ENCODE data around the gene ERCC6. TPM values are rescaled to one million over a fixed set of nuclear protein-coding genes. Genes with fewer than 3 reads are reported as not detected.

Gene ERCC6
- total RNA-seq, 1 donor from 2014 or later: 184 TPM

DNA sequence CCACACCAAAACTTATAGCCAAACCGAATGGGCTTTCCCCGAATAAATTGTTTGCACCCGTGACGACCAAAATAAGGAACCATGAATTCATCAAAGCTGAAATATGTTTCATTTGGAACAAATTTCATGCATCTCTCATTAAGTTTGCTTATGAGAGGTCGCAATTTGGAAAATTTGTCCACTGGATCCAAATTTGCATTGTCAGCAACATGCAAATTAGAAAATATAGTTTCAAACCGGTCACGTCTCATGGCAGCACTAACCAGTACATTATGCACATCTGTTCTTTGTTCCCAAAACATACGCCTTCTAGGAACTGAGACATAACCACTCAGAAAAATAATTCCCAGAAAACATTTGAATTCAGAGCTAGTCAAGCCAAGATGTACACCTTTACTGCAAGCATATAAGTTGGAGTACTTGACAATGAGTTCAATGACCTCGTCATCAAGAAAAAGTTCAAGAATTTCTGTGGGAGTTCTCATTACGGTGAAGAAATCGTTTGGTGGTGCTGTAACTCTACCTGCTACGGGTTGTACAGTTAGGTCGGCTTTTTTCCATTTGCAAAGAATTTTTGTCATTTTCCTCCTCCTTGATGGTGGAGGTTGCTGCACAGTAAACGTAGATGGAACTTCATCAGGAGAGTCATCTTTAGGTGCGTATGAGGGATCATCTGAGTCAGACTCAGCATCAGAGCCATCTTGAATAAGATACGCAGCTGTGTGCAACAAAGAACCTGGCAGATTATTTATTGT, 22.5 kb downstream of the ERCC6 start:
- H3K27me3 Mint-ChIP-seq (ENCODE audit: unreplicated experiment): no peaks in the 10 kb centered on the region
- peaks cover 45% of the 10 kb centered on the region for H3K4me1 Mint-ChIP-seq (ENCODE audit: unreplicated experiment)
- TF ChIP-seq CTCF (IDR thresholded peaks at IDR 0.05): no peak

GRCh38 chr10:49512121-49512809, 26.7 kb downstream of the ERCC6 start:
- H3K4me3 Mint-ChIP-seq (ENCODE audit: unreplicated experiment): no peak overlapping the region
- no peaks in the 10 kb centered on the region for H3K9me3 Mint-ChIP-seq (ENCODE audit: unreplicated experiment)
- H3K4me1 Mint-ChIP-seq (ENCODE audit: unreplicated experiment): peaks cover 32% of the 10 kb centered on the region
- no peak for DNase-seq (ENCODE audit: extremely low spot score, unreplicated experiment)
- no peak overlapping the region for H3K27ac Mint-ChIP-seq (ENCODE audit: unreplicated experiment)
- TF ChIP-seq CTCF (IDR thresholded peaks at IDR 0.05): peak; percentile 66
- no peaks in the 10 kb centered on the region for H3K27me3 Mint-ChIP-seq (ENCODE audit: unreplicated experiment)
- peaks cover 39% of the 10 kb centered on the region for H3K36me3 Mint-ChIP-seq (ENCODE audit: unreplicated experiment)

More for the DNA sequence above, 22.5 kb downstream of the ERCC6 start:
- H3K36me3 Mint-ChIP-seq (ENCODE audit: unreplicated experiment): peaks cover 45% of the 10 kb centered on the region
- H3K9me3 Mint-ChIP-seq (ENCODE audit: unreplicated experiment): no peaks in the 10 kb centered on the region
- H3K27ac Mint-ChIP-seq (ENCODE audit: unreplicated experiment): no peak overlapping the region
- no peak for DNase-seq (ENCODE audit: extremely low spot score, unreplicated experiment)
- no peak overlapping the region for H3K4me3 Mint-ChIP-seq (ENCODE audit: unreplicated experiment)

DNA sequence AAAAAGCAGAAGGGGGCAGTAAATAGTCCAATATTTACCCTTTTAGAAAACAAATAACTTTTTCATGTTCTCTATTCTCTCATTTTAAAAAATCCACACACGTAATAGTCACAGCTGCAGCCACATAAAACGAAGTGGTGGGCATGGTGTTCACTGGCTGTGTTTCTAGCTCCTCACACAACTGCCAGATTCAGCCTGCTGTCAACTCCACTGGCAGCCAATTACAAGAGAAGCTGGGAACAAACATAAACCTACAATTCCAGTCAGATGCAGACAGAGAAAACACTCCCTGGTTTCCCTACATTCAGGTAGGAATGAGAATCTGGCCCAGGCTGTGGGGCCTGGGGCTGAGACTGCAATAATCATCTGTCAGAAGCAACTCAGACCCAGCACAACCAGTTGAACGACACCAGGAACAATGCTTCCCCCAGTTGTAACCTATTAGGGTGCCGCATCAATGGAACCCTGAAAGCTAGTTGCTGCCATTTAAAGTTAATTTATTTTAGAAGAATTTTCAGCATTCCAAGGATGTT, 29.1 kb downstream of the ERCC6 start:
- H3K9me3 Mint-ChIP-seq (ENCODE audit: unreplicated experiment): no peaks in the 10 kb centered on the region
- H3K4me3 Mint-ChIP-seq (ENCODE audit: unreplicated experiment): no peak overlapping the region
- no peak for DNase-seq (ENCODE audit: extremely low spot score, unreplicated experiment)
- H3K36me3 Mint-ChIP-seq (ENCODE audit: unreplicated experiment): peaks cover 40% of the 10 kb centered on the region
- H3K4me1 Mint-ChIP-seq (ENCODE audit: unreplicated experiment): peaks cover 48% of the 10 kb centered on the region
- peak overlapping the region; percentile 11 for H3K27ac Mint-ChIP-seq (ENCODE audit: unreplicated experiment)
- H3K27me3 Mint-ChIP-seq (ENCODE audit: unreplicated experiment): no peaks in the 10 kb centered on the region
- no peak for TF ChIP-seq CTCF (IDR thresholded peaks at IDR 0.05)

GRCh38 chr10:49508654-49509053, 30.3 kb downstream of the ERCC6 start:
- no peaks in the 10 kb centered on the region for H3K9me3 Mint-ChIP-seq (ENCODE audit: unreplicated experiment)
- H3K36me3 Mint-ChIP-seq (ENCODE audit: unreplicated experiment): peaks cover 33% of the 10 kb centered on the region
- no peak for DNase-seq (ENCODE audit: extremely low spot score, unreplicated experiment)
- H3K4me1 Mint-ChIP-seq (ENCODE audit: unreplicated experiment): peaks cover 40% of the 10 kb centered on the region
- H3K4me3 Mint-ChIP-seq (ENCODE audit: unreplicated experiment): no peak overlapping the region
- no peak for TF ChIP-seq CTCF (IDR thresholded peaks at IDR 0.05)
- H3K27ac Mint-ChIP-seq (ENCODE audit: unreplicated experiment): peak overlapping the region; percentile 56
- no peaks in the 10 kb centered on the region for H3K27me3 Mint-ChIP-seq (ENCODE audit: unreplicated experiment)

GRCh38 chr10:49508249-49508648, 30.7 kb downstream of the ERCC6 start:
- no peaks in the 10 kb centered on the region for H3K27me3 Mint-ChIP-seq (ENCODE audit: unreplicated experiment)
- TF ChIP-seq CTCF (IDR thresholded peaks at IDR 0.05): no peak
- DNase-seq (ENCODE audit: extremely low spot score, unreplicated experiment): no peak
- peak overlapping the region; percentile 56 for H3K27ac Mint-ChIP-seq (ENCODE audit: unreplicated experiment)
- H3K9me3 Mint-ChIP-seq (ENCODE audit: unreplicated experiment): no peaks in the 10 kb centered on the region
- H3K4me3 Mint-ChIP-seq (ENCODE audit: unreplicated experiment): no peak overlapping the region
- H3K4me1 Mint-ChIP-seq (ENCODE audit: unreplicated experiment): peaks cover 40% of the 10 kb centered on the region
- H3K36me3 Mint-ChIP-seq (ENCODE audit: unreplicated experiment): peaks cover 32% of the 10 kb centered on the region
